HEK293 (cell line): Measurements from ENCODE around the gene PDE3B.

Source experiments
- CTCF ChIP-seq: fragments of 450-650 bp; formaldehyde crosslinking; IDR thresholded peaks from 2 replicates; pipeline ENCODE4 v1.5.1; 2016; ENCODE audit warnings: missing biosample characterization, missing genetic modification characterization
- GLI2 ChIP-seq: fragments of 450-650 bp; formaldehyde crosslinking; IDR thresholded peaks from 2 replicates; pipeline ENCODE4; 2017; ENCODE audit warnings: missing biosample characterization, missing genetic modification characterization, low read depth, borderline replicate concordance
- HOXD13 ChIP-seq: sonication (generic); formaldehyde crosslinking; IDR thresholded peaks from 2 replicates; pipeline ENCODE4 v1.8.0; 2022; ENCODE audit warnings: missing genetic modification reagents, borderline replicate concordance
- YY1 ChIP-seq: fragments of 450-650 bp; formaldehyde crosslinking; IDR thresholded peaks from 2 replicates; pipeline ENCODE4 v1.5.1; 2018; ENCODE audit warnings: missing biosample characterization, missing genetic modification characterization
- ZNF157 ChIP-seq: fragments of 450-650 bp; formaldehyde crosslinking; IDR thresholded peaks from 2 replicates; pipeline ENCODE4 v1.5.1; 2016; ENCODE audit warnings: missing biosample characterization, missing genetic modification characterization
- TF ChIP-seq, protein P1 (sequence below): fragments of 450-650 bp; formaldehyde crosslinking; IDR thresholded peaks from 2 replicates; pipeline ENCODE4 v1.5.1; 2016; ENCODE audit warnings: missing biosample characterization, missing genetic modification characterization

GRCh38 chr11:14855890-14856289 lies 212.3 kb downstream of the PDE3B start:
- TF ChIP-seq GLI2 = no peak
- TF ChIP-seq, protein P1, sequence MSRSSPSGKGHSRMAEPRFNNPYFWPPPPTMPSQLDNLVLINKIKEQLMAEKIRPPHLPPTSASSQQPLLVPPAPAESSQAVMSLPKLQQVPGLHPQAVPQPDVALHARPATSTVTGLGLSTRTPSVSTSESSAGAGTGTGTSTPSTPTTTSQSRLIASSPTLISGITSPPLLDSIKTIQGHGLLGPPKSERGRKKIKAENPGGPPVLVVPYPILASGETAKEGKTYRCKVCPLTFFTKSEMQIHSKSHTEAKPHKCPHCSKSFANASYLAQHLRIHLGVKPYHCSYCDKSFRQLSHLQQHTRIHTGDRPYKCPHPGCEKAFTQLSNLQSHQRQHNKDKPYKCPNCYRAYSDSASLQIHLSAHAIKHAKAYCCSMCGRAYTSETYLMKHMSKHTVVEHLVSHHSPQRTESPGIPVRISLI (tag by site-specific recombination) = no peak
- TF ChIP-seq YY1 (tag by site-specific recombination) = no peak
- no peak for TF ChIP-seq HOXD13
- TF ChIP-seq CTCF (tag by site-specific recombination) = no peak
- no peak for TF ChIP-seq ZNF157
